ENCODE results near the gene SEMA6D.

DNA sequence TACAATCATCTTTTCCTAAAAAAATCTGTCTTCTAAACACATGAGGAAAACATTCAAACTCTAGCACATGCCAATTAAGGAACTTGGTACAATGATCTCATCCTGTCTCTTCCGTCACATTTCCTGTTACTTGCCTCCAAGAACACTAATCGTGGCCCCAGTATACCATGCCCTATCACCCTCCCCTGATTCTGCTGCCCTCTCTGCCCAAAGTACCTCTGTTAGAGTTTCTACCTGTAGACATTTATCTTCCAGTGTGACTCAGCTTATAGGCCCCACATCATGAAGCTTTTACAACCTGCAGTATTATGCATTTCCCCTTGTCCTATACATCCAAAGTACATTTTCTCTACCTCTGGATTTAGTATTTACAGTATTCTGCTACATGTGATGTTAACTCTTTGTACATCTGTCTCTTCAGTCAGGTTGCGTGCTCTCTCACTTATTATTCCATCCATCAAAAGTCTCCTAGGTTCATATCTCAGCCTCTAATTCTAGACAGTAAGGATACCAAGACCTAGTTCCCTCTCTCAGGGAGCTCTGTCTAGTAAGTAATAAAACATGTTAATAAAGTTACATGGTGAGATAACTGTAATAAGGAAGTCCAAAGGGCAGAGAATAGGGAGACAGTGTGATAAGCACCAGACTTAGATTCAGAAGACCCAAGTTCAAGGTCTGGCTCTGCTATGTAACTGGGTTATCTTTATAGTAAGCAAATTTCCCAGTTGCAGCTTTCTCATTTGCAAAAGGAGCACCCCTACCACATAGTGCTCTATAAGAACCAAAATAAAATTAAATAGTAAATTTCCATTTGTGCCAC lies 8.9 kb upstream of the SEMA6D start:
- TF ChIP-seq, protein P1, sequence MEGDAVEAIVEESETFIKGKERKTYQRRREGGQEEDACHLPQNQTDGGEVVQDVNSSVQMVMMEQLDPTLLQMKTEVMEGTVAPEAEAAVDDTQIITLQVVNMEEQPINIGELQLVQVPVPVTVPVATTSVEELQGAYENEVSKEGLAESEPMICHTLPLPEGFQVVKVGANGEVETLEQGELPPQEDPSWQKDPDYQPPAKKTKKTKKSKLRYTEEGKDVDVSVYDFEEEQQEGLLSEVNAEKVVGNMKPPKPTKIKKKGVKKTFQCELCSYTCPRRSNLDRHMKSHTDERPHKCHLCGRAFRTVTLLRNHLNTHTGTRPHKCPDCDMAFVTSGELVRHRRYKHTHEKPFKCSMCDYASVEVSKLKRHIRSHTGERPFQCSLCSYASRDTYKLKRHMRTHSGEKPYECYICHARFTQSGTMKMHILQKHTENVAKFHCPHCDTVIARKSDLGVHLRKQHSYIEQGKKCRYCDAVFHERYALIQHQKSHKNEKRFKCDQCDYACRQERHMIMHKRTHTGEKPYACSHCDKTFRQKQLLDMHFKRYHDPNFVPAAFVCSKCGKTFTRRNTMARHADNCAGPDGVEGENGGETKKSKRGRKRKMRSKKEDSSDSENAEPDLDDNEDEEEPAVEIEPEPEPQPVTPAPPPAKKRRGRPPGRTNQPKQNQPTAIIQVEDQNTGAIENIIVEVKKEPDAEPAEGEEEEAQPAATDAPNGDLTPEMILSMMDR (IDR thresholded peaks at IDR 0.05; ENCODE audit: poor library complexity), result no peak
- no peak for TF ChIP-seq EZH2 (IDR thresholded peaks at IDR 0.05; ENCODE audit: borderline replicate concordance)

Data from hepatocyte (in vitro differentiated cells).